H1 (cell line): ENCODE results near the gene ASTN2. TPM values are rescaled to one million over a fixed set of nuclear protein-coding genes. Genes with fewer than 3 reads are reported as not detected.

ENCODE experiments used
- CTCF ChIA-PET: fragments of 300-600 bp; sonication (Branson Sonifier 250); formaldehyde crosslinking; loops from one replicate; lab custom pipeline; 2021; ENCODE audit not compliant: partially characterized antibody; lab: Charles Lee
- POLR2A ChIA-PET: fragments of 300-600 bp; sonication (Branson Sonifier 250); formaldehyde crosslinking; loops from one replicate; lab custom pipeline; 2021; ENCODE audit warnings: inconsistent platforms; ENCODE audit not compliant: partially characterized antibody; lab: Charles Lee
- DNase-seq, 2 experiments: peaks; one replicate each; pipeline versions ENCODE4 v3.0.0 to v3.0.0-alpha.2; 2010 to 2022; ENCODE audit warnings: low spot score in 2 of 2, low read depth in 1 of 2, mixed read lengths in 1 of 2
- FAIRE-seq: peaks from 2 replicates; lab custom pipeline; 2011; peaks lifted over from hg19 to GRCh38; lab: Jason Lieb, UNC
- H2AFZ ChIP-seq: 2 replicates; pipeline ENCODE4 v1.8.1; 2012; ENCODE audit warnings: low read length, inconsistent platforms
- H2AK5ac ChIP-seq: 2 replicates; pipeline ENCODE4 v1.6.1; 2013; ENCODE audit warnings: low read depth, low read length
- H2BK120ac ChIP-seq: replicated peaks from 2 replicates; pipeline ENCODE3; 2013; ENCODE audit warnings: low read depth, low read length, inconsistent platforms
- H2BK12ac ChIP-seq: 2 replicates; pipeline ENCODE4 v1.6.1; 2013; ENCODE audit warnings: low read depth, low read length
- H2BK15ac ChIP-seq: 2 replicates; pipeline ENCODE4 v1.6.1; 2013; ENCODE audit warnings: low read length
- H2BK20ac ChIP-seq: 2 replicates; pipeline ENCODE4 v1.6.1; 2013; ENCODE audit warnings: low read length
- H2BK5ac ChIP-seq: 2 replicates; pipeline ENCODE4 v1.6.1; 2013; ENCODE audit warnings: low read depth, low read length
- H3K14ac ChIP-seq: 2 replicates; pipeline ENCODE4 v1.6.1; 2013; ENCODE audit warnings: inconsistent platforms; ENCODE audit not compliant: insufficient read length
- H3K18ac ChIP-seq: 2 replicates; pipeline ENCODE4 v1.6.1; 2013; ENCODE audit warnings: low read length; ENCODE audit errors: extremely low read depth
- H3K23ac ChIP-seq: 2 replicates; pipeline ENCODE4 v1.6.1; 2013; ENCODE audit warnings: inconsistent platforms; ENCODE audit not compliant: insufficient read length
- H3K23me2 ChIP-seq: 2 replicates; pipeline ENCODE4 v1.6.1; 2013; ENCODE audit warnings: low read depth, low read length
- H3K27ac ChIP-seq: 2 replicates; pipeline ENCODE4 v1.6.1; 2011; ENCODE audit warnings: low read depth, low read length, inconsistent platforms
- H3K27me3 ChIP-seq, 4 experiments: replicated peaks in 1 of 4; 1 replicate in 1 of 4; 2 replicates in 3 of 4; pipeline versions ENCODE4 v1.6.1 to v1.8.1; 2011 to 2013; ENCODE audit warnings: low read length in 3 of 4, mild to moderate bottlenecking in 3 of 4, inconsistent platforms in 2 of 4, mixed read lengths in 2 of 4, moderate library complexity in 1 of 4; ENCODE audit not compliant: control insufficient read depth in 3 of 4, insufficient read depth in 3 of 4; ENCODE audit errors: extremely low read depth in 1 of 4
- H3K36me3 ChIP-seq, 4 experiments: 2 replicates each; pipeline versions ENCODE4 v1.6.1 to v1.8.1; 2011 to 2013; ENCODE audit warnings: mild to moderate bottlenecking in 4 of 4, low read length in 3 of 4, moderate library complexity in 2 of 4, control low read depth in 1 of 4, inconsistent platforms in 1 of 4; ENCODE audit not compliant: insufficient read depth in 4 of 4, control insufficient read depth in 2 of 4
- H3K4ac ChIP-seq: replicated peaks from 2 replicates; pipeline ENCODE3; 2013; ENCODE audit warnings: low read length, low read depth, mixed read lengths, inconsistent platforms; ENCODE audit not compliant: insufficient read length
- H3K4me1 ChIP-seq, 4 experiments: replicated peaks in 1 of 4; 1 replicate in 1 of 4; 2 replicates in 3 of 4; pipeline versions ENCODE4 v1.6.1 to v1.8.1; 2011 to 2013; ENCODE audit warnings: low read length in 3 of 4, inconsistent platforms in 2 of 4, mixed read lengths in 1 of 4; ENCODE audit not compliant: insufficient read depth in 4 of 4, control insufficient read depth in 3 of 4
- H3K4me2 ChIP-seq, 2 experiments: 2 replicates each; pipeline versions ENCODE4 v1.6.1 to v1.8.1; 2011 to 2013; ENCODE audit warnings: low read depth in 2 of 2, low read length in 2 of 2, control low read depth in 1 of 2, inconsistent platforms in 1 of 2, mild to moderate bottlenecking in 1 of 2; ENCODE audit not compliant: insufficient read depth in 1 of 2
- H3K4me3 ChIP-seq, 4 experiments: fragments of 200-600, 300-600 bp in 1 of 4; sonication (generic), shearing (Covaris generic), sonication (Bioruptor Twin) in 1 of 4; 2 replicates each; pipeline versions ENCODE4 v1.5.1 to v1.8.1; 2011 to 2016; ENCODE audit warnings: low read length in 4 of 4, low read depth in 3 of 4, control low read depth in 2 of 4, inconsistent platforms in 2 of 4, mild to moderate bottlenecking in 2 of 4, mixed read lengths in 1 of 4, moderate library complexity in 1 of 4; ENCODE audit not compliant: insufficient read depth in 2 of 4; ENCODE audit errors: extremely low read depth in 1 of 4
- H3K56ac ChIP-seq: replicated peaks from 2 replicates; pipeline ENCODE3; 2013; ENCODE audit warnings: low read depth, mild to moderate bottlenecking, mixed read lengths, low read length, inconsistent platforms; ENCODE audit not compliant: insufficient read length
- H3K79me1 ChIP-seq: 2 replicates; pipeline ENCODE4 v1.6.1; 2013; ENCODE audit warnings: low read depth, low read length, control low read depth
- H3K79me2 ChIP-seq, 2 experiments: 2 replicates each; pipeline versions ENCODE4 v1.6.1 to v1.8.1; 2012 to 2013; ENCODE audit warnings: low read length in 2 of 2, mild to moderate bottlenecking in 2 of 2, inconsistent platforms in 1 of 2; ENCODE audit not compliant: insufficient read depth in 2 of 2, control insufficient read depth in 1 of 2
- H3K9ac ChIP-seq, 4 experiments: replicated peaks in 1 of 4; 1 replicate in 1 of 4; 2 replicates in 3 of 4; pipeline versions ENCODE4 v1.6.1 to v1.8.1; 2011 to 2013; ENCODE audit warnings: low read depth in 3 of 4, low read length in 3 of 4, control low read depth in 2 of 4, mild to moderate bottlenecking in 2 of 4, moderate library complexity in 2 of 4, inconsistent platforms in 1 of 4; ENCODE audit errors: extremely low read depth in 1 of 4
- H3K9me3 ChIP-seq, 2 experiments: 2 replicates each; pipeline versions ENCODE4 v1.6.1 to v1.8.1; 2012 to 2013; ENCODE audit warnings: mild to moderate bottlenecking in 2 of 2, moderate library complexity in 2 of 2, control low read depth in 1 of 2, inconsistent platforms in 1 of 2, low read depth in 1 of 2, low read length in 1 of 2, mixed read lengths in 1 of 2; ENCODE audit not compliant: insufficient read depth in 2 of 2
- H4K20me1 ChIP-seq, 2 experiments: replicated peaks in 1 of 2; 2 replicates each; pipeline versions ENCODE3 to v1.8.1; 2011 to 2013; ENCODE audit warnings: inconsistent platforms in 2 of 2, low read length in 2 of 2, mild to moderate bottlenecking in 1 of 2; ENCODE audit not compliant: insufficient read depth in 2 of 2, control insufficient read depth in 1 of 2
- H4K5ac ChIP-seq: 2 replicates; pipeline ENCODE4 v1.6.1; 2013; ENCODE audit warnings: low read length, low read depth, mixed read lengths, inconsistent platforms; ENCODE audit not compliant: insufficient read length
- H4K8ac ChIP-seq: 2 replicates; pipeline ENCODE4 v1.8.0; 2013; ENCODE audit warnings: mild to moderate bottlenecking, moderate library complexity, low read length, inconsistent platforms; ENCODE audit not compliant: insufficient read depth; ENCODE audit errors: extremely low read depth
- H4K91ac ChIP-seq: replicated peaks from 2 replicates; pipeline ENCODE3; 2013; ENCODE audit warnings: low read length, mixed read lengths, inconsistent platforms; ENCODE audit not compliant: insufficient read length
- ATF3 ChIP-seq: IDR thresholded peaks from 2 replicates; pipeline ENCODE4 v1.6.1; 2011; ENCODE audit warnings: low read depth, mild to moderate bottlenecking, low read length; ENCODE audit not compliant: insufficient read depth
- CBX5 ChIP-seq: fragments of 300-800, 300-1000 bp; sonication (generic); IDR thresholded peaks from 2 replicates; pipeline ENCODE4 v1.7.1; 2016; ENCODE audit warnings: antibody characterized with exemption, low read length, low read depth
- EGR1 ChIP-seq: IDR thresholded peaks from 2 replicates; pipeline ENCODE4 v1.6.1; 2011; ENCODE audit warnings: low read depth, low read length, borderline replicate concordance
- FOSL1 ChIP-seq: IDR thresholded peaks from 2 replicates; pipeline ENCODE4 v1.6.1; 2011; ENCODE audit warnings: mild to moderate bottlenecking, low read depth, low read length, moderate library complexity; ENCODE audit not compliant: insufficient read depth
- GTF2F1 ChIP-seq: IDR thresholded peaks from 2 replicates; pipeline ENCODE4 v1.6.1; 2012; ENCODE audit warnings: low read depth, low read length, improper control_type of control experiment, borderline replicate concordance
- KDM4A ChIP-seq: IDR thresholded peaks from one replicate; pipeline ENCODE4 v1.7.1; 2012; ENCODE audit warnings: low read depth, mild to moderate bottlenecking, moderate library complexity, low read length, inconsistent platforms; ENCODE audit not compliant: severe bottlenecking
- SIN3A ChIP-seq, 2 experiments: IDR thresholded peaks in 1 of 2; conservative IDR thresholded peaks in 1 of 2; 2 replicates each; pipeline ENCODE4 v1.6.1; 2011 to 2012; ENCODE audit warnings: low read length in 2 of 2, improper control_type of control experiment in 1 of 2, low read depth in 1 of 2, mild to moderate bottlenecking in 1 of 2
- SP2 ChIP-seq: IDR thresholded peaks from 2 replicates; pipeline ENCODE4 v1.6.1; 2012; ENCODE audit warnings: mild to moderate bottlenecking, low read length, inconsistent platforms
- YY1 ChIP-seq: IDR thresholded peaks from 2 replicates; pipeline ENCODE4 v1.6.1; 2011; ENCODE audit warnings: low read depth, mild to moderate bottlenecking, low read length
- ZNF274 ChIP-seq: IDR thresholded peaks from 2 replicates; pipeline ENCODE4 v1.7.0; 2012; ENCODE audit warnings: low read length, borderline replicate concordance; ENCODE audit errors: extremely low read depth
- WGBS, 2 experiments: shearing (Covaris generic) in 1 of 2; methylation state at CpG; one replicate each; pipeline versions ENCODE4 v1.1.6 to v1.1.7; 2013 to 2015; ENCODE audit warnings: low lambda C conversion rate in 2 of 2, mixed read lengths in 2 of 2, inconsistent platforms in 1 of 2, low coverage in 1 of 2, missing lambda C conversion rate in 1 of 2; ENCODE audit not compliant: insufficient replicate concordance in 2 of 2, insufficient coverage in 1 of 2, insufficient read length in 1 of 2; ENCODE audit errors: extremely low coverage in 1 of 2, missing lambda C conversion rate in 1 of 2; 5-methylcytosine and 5-hydroxymethylcytosine counted together
- polyA plus RNA-seq, 7 experiments: library from polyadenylated mRNA; depleted of rRNA in 3 of 7; stranded (reverse) in 5 of 7; unstranded in 2 of 7; fragments of >200 nt in 5 of 7; fragments of 200-250 nt in 2 of 7; gene quantifications; 1 replicate in 5 of 7; 2 replicates in 1 of 7; 4 replicates in 1 of 7; pipeline versions ENCODE4 v1.2.1 to v1.2.3, GENCODE V29; 2011 to 2013; ENCODE audit warnings: missing spikeins in 2 of 7, mixed read lengths in 2 of 7
- total RNA-seq: library from RNA; stranded (reverse); fragmentation: NEBNext Ultra II Directional; extraction: Animal tissue kit (Norgen Biotek cat#: 25700); gene quantifications from 2 replicates; pipeline ENCODE4 v1.2.1, GENCODE V29; 2021
- TF ChIP-seq, protein P1 (sequence below): IDR thresholded peaks from 2 replicates; pipeline ENCODE4 v1.6.1; 2012; ENCODE audit warnings: inconsistent platforms

Gene ASTN2
- total and polyA plus RNA-seq, 2 of the 8 experiments (the other 6 are each of a cell fraction or from before 2014, with no cell fraction given) = 8.2 to 13.7 TPM

- Histone ChIP-seq H3K14ac (no peak overlapping the region), H3K23me2 (no peaks in the 10 kb centered on the region), H3K56ac (no peak overlapping the region), H3K9ac (no peak overlapping the region), H3K27ac (no peak overlapping the region), H2BK20ac (no peak overlapping the region), H2BK12ac (no peak overlapping the region), H2BK15ac (no peak overlapping the region), H3K9me3 (no peaks in the 10 kb centered on the region), H2AK5ac (no peak overlapping the region), H3K4me2 (no peak overlapping the region), H3K23ac (no peak overlapping the region), H3K18ac (no peak overlapping the region), H4K8ac (no peak overlapping the region), H3K36me3 (no peaks in the 10 kb centered on the region), H2AFZ (no peak overlapping the region), H3K4me3 (no peak overlapping the region), H3K79me1 (no peaks in the 10 kb centered on the region), H2BK5ac (no peak overlapping the region), H4K20me1 (no peaks in the 10 kb centered on the region), H4K5ac (no peak overlapping the region), H3K27me3 (no peaks in the 10 kb centered on the region), H3K79me2 (no peaks in the 10 kb centered on the region), H3K4me1 (peaks cover 0 to 7% (median 3%) of the 10 kb centered on the region in 4 experiments; a peak in 2 of 7 replicates), H4K91ac (no peak overlapping the region), H2BK120ac (no peak overlapping the region), H3K4ac (no peak overlapping the region)
- CTCF ChIA-PET = interaction anchor here (1.1 to 1.6 kb wide), 4 partner anchors 10 to 118 kb away, joined by 3 read pairs; no protein-coding TSS in a partner anchor
- POLR2A ChIA-PET = interaction anchor here (1.0 kb wide), 1 partner anchor 11 kb away, joined by 4 read pairs; no protein-coding TSS in a partner anchor
- DNase-seq (no peak), FAIRE-seq (no peak)
- no peak for TF ChIP-seq SP2
- TF ChIP-seq KDM4A = no peak
- TF ChIP-seq YY1 = no peak
- no peak for TF ChIP-seq FOSL1
- TF ChIP-seq CBX5 = no peak
- TF ChIP-seq GTF2F1 = no peak
- no peak for TF ChIP-seq ZNF274
- no peak for TF ChIP-seq SIN3A (conservative IDR thresholded peaks at IDR 0.05 in 1 of 2, IDR thresholded peaks at IDR 0.05 in 1 of 2; ENCODE audit: low read depth in 1 of 2, low read length in 2 of 2)
- TF ChIP-seq, protein P1, sequence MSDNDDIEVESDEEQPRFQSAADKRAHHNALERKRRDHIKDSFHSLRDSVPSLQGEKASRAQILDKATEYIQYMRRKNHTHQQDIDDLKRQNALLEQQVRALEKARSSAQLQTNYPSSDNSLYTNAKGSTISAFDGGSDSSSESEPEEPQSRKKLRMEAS = no peak
- TF ChIP-seq EGR1 = no peak
- no peak for TF ChIP-seq ATF3
- 88% methylated on average over 3 of the region's 3 CpGs; no CpG with 5 or more reads in 1 of the 2 experiments for WGBS, 2 experiments
Observed at GRCh38 chr9:117365438-117365837, 49.4 kb downstream of the ASTN2 start.
